GM18909 (cell line): ENCODE measurements around the gene ATP5PD.
"Not testable (repeated sequence)": the region's sequence is repeated elsewhere in the genome, so short reads cannot be mapped to it uniquely, and the experiment has no call there.

Experiments
- ATAC-seq: cut with Tn5 transposase; IDR thresholded peaks from one replicate; pipeline ENCODE4 v1.9.1; 2021; ENCODE audit warnings: mild to moderate bottlenecking; ENCODE audit not compliant: unreplicated experiment, poor library complexity

ATP5PD gene

DNA sequence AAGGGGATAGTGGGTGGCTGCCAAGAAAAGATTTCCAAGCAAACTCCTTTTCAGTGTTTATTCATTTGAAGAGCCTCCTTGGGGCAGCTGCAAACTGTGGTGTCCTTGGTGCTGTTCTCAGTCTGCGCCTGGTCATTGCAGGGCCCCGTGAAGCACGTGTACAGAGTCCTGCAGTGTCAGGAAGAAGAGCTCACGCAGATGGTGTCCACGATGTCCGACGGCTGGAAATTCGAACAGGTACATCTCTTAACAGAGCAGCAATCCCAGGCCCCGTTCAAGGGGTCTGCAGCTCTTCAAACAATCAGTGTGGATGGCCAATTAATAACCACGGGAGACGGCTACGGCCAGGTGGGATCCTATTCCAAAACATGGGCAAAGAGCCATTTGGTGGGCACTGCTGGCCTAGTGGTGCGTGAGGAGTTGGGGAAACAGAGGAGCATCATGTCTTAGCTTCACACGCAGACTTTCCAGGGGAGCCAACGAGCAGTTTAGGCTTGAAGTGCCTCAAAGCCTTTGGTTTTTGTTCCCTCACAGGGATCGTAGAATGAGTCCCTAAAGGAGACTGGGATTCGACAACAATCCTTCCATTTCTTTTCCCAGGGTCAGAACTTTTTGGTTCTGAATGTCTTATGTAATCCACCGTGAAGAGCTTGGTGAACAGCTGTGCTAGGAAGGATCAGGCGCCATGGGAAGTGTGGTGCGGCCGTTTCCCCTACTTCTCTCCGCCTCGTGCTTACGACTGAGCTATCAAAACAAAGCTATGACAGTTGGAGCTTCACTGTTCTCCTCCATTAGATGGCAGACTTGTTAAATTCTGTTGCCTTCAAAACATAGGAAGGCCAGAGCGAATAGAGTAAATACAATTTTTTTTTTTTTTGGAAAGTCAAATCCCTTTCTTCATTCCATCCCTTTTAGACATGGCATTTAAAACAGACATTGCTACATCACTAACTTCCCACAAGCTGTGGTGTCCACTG, 12.9 kb upstream of the ATP5PD start:
- no peak for ATAC-seq

DNA sequence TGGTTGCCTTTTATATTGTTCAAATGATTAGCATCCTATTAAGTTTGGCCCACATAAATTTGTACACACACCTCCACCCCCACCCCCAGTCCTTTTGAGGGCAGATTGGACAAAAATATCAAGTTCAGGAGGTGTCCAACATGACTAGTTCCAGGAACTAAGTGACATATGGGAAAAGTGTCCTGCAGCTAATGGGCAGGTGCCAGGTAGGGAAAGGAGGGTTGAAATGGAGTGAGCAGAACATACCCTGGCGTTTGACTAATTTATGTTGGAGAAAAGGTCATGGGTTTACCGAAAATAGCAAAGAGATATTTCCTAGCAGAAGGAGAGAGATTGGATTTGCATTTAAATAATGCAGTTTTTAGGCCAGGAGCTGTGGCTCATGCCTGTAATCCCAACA, 5.2 kb upstream of the ATP5PD start:
- no peak for ATAC-seq

DNA sequence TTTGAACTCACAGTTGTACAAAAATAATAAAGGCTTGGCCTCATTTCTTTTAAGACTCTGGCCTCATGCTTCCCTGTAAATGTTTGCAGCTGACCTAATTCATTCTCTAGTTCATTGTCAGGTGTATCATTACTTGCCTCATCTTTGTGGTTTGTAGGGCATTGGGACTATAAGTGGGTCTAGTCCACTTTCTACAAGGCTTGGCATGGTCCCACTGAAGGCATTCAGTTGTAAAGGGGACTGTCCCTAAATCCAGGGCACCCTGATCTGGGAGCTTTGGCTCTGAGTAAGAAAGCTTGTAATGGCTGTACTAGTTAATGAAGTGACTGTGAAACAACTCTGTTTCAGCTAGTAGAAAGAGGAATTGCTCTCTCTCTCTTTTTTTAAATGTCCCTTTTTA, 2.9 kb upstream of the ATP5PD start:
- no peak for ATAC-seq

DNA sequence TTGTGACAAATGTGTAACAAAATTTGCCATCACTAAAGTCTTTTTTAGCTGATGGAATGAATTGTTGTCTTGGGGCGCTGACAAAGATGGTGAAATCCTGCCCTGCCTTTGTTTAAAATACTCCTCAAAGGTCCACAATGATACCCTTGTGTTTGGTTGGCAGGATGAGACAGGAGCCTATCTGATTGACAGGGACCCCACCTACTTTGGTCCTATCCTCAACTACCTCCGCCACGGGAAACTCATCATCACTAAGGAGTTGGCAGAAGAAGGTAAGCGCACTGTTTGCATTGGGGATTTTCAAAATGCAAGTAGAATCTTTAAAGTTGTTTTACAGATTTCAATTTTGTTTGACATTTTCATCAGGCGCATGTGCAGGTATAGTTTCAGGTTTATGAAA, 2.3 kb upstream of the ATP5PD start:
- no peak for ATAC-seq

DNA sequence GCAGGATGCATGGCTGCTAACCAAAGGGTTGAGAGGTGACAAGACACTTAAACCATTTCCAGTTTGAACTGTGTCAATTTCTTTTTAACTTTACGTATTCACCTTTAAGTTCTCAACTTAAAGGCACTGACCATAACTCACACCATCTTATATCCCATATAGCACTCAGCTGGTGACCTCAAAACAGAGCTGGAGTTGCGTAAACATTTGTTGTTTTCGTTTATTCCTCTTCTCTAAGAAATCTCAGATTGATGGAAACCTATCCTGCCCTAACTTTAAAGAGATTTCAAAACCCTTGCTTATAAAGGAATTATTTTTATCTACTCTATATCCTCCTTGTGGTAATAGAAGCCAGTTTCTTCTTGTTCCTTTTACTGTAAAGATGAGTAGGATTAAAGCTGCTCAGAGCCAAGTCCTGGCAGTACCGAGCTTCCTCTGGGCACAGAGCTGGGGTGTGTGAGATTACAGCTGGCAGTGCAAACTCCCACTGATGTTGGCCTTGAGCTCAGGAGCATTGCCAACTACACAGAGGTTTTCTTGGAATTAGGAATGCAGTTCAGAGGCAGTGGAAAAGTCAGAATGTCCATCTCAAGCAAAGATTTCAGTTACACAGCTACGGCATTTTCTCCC, 1.6 kb upstream of the ATP5PD start:
- no peak for ATAC-seq

DNA sequence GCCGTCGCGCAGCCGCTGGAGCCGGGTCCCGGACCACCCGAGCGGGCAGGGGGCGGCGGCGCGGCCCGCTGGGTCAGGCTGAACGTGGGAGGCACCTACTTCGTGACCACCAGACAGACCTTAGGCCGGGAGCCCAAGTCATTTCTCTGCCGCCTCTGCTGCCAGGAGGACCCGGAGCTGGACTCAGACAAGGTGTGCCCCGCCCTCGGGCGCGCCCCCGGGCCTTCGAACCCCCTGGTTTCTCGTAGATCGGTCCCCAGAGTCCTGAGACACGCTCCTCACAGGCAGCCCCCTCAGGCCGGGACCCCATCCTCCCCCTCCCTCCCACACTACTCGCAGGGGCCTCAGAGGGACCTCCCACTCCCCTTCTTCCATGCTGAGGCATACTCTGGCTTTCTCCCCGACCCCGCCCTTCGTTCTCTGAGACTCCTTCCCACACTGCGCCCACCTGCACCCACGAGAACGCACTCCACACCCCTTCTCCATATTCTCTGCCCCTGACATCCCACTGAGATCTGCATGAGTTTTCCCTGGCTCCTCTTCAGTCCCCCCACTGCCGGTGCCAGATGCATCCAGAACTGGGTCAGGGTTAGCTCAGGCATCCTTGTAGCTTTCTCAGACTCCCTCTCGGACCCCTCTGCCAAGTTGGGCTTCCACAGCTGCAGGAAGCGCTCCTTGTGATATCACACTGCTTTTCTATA, 779 bp upstream of the ATP5PD start:
- ATAC-seq = peak; percentile 25

DNA sequence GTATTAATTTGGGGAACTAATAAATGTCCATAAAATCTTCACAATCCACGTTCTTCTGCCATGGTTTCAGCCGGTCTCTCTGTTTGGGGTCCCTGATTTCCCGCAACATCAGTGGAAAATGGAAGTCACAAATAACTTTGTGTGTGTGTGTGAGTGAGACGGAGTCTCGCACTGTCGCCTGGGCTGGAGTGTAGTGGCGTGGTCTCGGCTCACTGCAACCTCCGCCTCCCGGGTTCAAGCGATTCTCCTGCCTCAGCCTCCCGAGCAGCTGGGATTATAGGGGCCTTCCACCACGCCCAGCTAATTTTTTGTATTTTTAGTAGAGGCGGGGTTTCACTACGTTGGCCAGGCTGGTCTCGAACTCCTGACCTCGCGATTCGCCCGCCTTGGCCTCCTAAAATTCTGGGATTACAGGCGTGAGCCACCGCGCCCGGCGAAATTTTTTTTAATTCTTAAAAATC, 793 bp downstream of the ATP5PD start:
- not testable (repeated sequence) for ATAC-seq

DNA sequence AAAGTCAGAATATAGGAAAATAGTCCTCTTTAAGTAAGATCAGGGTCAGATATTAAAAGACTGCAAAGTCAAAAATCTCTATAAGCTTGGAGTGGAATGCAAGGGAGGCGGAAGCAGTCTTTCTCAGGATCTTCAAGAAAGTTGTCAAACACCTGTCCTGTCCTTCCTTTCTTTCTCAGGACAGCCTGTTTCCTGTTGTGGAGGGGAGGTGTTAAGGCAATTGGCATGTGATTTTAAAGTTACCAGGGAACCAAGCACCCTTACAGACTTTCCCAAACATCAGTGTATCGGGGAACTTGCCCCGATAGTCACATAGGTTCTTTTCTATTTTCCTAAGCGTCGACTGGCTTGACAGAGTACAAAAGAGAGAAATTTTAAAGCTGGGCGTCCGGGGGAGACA, 2.1 kb downstream of the ATP5PD start:
- no peak for ATAC-seq

DNA sequence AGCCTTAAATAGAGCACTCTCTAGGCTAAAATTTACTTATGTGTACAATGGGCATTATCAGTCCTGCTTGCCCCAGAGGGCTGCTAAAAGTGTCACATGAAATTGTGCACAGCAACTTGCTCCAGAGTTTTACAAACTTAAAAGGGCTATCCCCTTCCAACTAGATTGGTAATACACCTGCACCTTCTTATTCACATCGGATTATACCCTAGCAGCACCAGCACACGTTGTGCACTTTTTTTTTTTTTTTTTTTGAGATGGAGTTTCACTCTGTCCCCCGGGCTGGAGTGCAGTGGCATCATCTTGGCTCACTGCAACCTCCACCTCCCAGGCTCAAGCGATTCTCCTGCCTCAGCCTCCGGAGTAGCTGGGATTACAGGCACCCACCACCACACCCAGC, 3.0 kb downstream of the ATP5PD start:
- not testable (repeated sequence) for ATAC-seq

DNA sequence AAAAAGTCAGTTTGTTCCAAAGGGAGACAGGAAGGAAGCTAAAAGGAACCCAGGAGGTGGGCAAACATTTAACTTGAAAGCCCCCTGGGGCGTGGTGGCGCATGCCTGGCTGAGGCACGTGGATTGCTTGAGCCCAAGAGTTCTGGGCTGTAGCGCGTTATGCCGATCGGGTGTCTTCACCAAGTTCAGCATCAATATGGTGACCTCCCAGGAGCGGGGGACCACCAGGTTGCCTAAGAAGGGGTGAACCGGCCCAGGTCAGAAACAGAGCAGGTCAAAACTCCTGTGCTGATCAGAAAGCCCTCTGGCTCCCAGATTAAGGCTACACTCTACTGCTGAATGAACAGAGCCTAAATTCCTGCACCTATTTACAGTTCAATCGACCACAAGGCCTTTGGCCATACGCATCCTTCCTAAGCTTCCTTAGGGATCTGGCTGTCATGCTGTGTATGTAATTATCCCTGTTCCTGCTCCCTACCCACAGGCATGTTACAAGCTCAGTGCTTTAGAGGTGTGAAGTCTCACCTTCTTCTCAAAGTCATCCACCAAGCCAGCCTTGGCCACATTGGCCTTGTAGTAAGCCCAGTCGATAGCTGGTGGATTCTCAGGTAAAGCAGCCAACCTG, 5.0 kb downstream of the ATP5PD start:
- no peak for ATAC-seq

DNA sequence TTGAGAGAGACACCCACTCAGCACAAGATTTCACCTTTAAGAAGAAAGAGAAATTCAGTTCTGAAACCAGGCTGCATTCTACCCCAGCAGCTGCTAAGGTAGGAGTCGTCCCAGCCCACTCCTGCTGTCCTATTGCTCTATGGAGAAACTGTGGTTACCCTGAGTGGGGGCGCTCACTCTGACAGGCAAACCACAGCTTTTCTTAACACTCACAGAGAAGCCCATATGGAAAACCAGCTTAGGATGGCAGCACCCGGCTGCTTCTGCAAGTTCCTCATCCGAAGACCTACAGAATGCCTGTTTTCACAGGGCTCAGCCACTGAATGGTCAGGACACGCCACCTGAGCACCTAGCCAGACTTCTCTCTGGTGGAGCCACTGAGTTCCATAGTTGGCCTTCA, 7.5 kb downstream of the ATP5PD start:
- ATAC-seq = no peak

DNA sequence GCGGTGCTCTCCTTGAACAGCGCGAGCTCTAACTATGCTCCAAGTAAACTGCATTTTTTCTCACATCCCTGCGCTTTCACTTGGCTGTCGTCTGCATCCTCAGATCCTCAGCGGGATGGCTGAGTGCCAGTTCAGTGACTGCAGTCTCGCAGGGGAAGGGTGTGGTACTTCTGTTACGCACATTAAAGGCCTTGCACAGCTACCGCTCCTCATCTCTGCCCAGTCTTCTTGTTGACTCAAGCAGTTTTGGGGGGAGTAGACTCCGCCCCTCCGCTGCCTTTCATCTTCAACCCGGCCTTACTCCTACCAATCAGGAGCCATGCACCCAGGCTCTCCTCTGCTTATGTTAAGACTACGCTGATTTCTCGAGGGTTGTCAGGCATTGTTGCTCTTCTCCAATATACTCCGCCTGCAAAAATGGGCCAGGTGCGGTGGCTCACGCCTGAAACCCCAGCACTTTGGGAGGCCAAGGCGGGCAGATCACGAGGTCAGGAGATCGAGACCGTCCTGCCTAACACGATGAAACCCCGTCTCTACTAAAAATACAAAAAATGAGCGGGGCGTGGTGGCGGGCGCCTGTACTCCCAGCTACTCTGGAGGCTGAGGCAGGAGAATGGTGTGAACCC, 10.0 kb downstream of the ATP5PD start:
- ATAC-seq = no peak

DNA sequence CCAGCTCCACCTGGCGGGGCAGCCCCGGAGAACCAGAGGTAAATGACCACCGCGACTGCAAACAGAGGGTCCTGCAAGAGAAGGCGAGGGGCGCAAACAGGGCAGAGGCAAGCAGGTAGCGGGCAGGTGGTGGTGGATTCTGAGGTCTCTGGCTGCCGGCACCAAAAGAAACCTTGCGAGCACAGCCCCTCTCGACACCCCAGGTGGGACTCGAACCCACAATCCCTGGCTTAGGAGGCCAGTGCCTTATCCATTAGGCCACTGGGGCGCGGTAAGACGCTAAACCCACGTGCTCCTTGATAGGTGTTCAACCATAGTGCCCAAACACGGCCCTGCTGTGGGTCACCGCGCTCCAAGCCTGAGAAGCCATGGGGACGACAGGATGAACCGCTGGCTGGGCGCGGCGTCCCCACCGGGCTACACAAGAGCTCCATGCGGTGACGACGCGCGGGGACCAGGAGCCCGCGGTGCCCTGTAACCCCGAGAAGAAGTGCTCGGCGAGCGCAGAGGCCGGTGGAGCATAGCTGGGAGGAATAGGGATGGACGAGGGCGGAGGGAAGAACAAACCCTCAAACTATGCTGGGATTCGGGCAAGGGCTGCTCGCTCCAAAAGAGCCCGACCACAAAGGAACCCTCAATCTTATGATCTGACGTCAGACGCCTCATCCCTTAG, 12.4 kb downstream of the ATP5PD start:
- peak; percentile 46 for ATAC-seq

DNA sequence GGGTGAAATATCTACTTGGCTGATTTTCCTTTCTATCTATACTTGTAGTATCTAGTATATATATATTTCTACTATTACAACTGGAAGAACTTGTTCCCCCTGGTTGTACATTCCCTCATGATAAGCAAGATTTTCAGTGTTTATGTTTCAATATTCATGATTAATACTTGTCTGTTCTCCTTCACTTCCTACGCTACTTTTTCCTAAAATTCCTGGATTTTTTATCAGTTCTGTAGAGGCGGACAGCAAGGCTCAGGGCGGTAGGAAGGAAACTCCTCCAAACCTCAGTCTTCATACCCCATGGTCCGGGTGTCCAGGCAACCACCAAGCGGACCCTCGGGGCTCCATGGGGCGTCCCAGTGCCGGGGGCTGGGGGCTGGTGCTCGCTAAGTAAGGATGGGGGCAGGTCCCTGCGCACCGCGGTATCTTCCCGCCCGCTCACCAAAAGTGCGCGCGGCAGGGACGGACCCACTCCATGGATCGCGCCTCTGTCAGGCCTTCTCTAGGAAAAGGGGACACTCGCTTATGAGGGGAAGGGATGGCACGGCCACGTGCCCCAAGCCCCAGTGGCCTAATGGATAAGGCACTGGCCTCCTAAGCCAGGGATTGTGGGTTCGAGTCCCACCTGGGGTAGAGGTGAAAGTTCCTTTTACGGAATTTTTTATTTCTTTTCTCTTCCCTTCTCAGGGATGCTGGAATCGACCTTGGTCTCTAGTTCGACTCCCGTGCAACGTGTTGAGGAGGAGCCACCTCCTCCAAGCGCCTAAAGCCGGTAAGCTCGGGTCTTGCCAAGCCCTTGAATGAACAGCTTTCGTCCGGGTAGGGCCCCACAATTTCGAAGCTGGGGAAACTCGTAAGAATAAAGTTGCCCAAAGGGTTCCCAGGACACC, 13.2 kb downstream of the ATP5PD start:
- peak; percentile 52 for ATAC-seq

DNA sequence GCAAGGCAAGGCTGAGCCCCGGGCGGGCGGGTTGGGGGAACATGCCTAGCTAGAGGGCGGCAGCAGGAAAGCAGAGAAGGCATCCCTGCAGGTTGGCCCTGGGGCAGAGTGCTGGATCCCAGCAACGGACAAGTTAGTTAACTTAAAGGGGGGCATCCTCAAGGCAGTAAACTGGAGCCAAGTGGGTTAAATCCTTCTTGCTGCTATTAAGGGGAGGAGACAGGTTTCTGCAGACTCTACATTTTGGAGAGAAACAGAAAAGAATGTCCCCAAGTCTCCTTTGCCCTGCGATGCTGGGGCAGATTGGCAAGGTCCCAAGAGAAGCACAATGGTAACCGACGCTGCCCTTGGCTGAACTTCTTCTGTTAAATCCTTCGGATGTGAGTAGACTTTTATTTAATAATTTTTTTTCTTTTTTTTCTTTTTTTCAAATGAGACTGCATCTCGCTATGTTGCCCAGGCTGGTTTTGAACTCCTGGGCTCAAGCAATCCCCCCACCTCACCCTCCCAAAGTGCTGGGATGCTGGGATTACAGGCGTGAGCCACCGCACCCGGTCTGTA, 14.0 kb downstream of the ATP5PD start:
- ATAC-seq = no peak

DNA sequence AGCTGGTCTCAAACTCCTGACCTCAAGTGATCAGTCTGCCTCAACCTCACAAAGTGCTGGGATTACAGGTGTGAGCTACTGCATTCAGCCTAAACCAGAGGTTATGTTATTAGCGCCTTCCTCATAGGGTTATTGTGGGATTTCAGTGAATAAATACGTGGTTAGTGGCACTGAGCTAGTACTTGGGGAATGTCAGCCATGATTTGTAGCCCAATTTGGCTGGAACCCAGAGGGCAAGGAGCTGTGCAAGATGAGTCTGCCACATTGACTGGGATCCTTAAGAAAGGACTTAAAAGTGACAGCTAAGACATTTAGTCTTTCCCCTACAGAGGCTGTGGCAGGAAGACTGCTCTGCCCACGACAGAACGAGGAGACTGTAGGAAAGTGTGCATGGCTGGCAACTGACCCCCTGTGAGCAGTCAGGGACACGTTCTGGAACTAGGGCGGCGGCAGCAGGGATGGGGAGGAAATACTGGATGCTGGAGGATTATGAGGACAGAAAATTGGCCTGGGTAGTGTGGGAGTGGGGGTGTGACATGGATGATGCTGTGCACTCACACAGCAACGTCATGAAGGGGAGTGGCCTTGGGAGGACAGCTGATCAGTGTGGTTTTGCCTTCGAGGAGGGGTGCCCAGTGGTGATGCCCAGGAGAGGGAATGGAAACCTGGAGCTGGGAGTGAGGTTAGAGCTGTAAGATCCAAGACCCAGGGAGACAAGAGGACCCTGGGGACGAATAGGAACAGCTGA, 14.6 kb downstream of the ATP5PD start:
- no peak for ATAC-seq

DNA sequence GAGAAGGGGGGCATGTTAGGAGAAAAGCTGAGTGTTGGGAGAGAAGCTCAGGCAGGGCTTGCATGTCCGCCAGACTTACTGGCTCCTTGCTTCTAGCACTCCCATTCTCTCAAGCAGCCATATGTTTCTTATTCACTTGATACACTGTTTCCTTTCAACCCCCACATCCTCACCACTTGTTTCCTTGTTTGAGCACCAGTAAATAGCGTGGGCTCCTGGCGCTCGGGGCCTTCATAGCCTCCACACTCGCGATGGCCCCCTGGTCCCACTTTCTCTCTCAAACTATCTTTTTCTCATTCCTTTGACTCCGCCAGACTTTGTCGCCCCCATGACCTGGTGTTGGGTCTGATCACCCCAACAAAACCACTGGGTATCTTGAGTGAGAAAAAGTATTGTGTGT, 16.6 kb downstream of the ATP5PD start:
- ATAC-seq = no peak

DNA sequence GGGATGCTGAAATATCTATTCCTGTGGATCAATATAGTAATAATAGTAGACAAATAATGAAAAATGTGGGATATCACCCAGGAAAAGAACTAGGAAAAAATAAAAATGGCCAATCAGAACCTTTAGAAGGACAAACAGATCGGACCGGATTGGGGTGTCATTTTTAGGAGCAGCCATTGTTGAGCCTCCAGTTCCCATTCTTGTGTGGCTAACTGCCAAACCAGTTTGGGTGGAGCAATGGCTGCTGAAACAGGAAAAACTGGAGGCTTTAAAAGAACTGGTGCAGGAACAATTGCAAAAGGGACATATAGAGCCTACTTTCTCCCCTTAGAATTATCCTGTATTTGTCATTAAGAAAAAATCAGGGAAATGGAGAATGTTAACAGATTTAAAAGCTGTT, 20.1 kb downstream of the ATP5PD start:
- not testable (repeated sequence) for ATAC-seq
